GM19395 (cell line): ENCODE measurements around the gene GRK5.

ENCODE experiments used
- ATAC-seq: cut with Tn5 transposase; IDR thresholded peaks from one replicate; pipeline ENCODE4 v1.9.1; 2021; ENCODE audit warnings: mild to moderate bottlenecking, moderate library complexity; ENCODE audit not compliant: unreplicated experiment

Gene GRK5

DNA sequence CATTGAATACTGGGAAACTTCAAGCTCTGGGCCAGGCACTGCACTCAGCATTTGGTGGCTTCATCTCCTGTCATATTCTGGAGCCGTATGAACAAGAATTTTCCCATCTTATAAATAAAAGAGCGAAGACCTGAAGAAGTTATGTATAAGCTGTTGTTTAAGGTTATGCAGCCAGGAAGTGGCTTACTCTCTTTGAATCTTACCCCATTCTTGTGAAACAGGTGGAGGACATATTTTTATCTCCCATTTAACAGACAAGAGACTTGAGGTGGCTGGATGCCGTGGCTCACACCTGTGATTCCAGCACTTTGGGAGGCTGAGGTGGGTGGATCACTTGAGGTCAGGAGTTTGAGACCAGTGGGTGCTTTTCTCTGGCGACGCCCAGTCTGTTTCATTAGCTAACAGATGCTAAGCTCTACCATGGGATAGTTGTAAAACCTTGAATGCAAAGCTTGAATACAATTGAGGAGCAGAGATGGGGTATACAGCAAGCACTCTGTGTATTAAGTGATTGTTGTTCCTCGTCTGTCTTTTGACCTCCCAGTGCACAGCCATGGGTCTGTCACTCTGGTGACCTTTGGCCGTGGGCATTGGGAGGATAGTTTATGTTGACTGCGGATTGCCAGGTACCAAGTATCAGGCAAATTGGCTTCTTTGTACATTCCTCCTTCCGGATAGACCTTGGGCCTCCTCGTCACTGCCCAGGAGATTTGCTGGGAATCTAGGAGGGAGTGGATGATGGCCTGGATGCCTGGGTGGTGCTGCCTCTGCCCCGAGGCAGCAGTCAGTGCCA, 85.8 kb downstream of the GRK5 start:
- ATAC-seq: no peak

DNA sequence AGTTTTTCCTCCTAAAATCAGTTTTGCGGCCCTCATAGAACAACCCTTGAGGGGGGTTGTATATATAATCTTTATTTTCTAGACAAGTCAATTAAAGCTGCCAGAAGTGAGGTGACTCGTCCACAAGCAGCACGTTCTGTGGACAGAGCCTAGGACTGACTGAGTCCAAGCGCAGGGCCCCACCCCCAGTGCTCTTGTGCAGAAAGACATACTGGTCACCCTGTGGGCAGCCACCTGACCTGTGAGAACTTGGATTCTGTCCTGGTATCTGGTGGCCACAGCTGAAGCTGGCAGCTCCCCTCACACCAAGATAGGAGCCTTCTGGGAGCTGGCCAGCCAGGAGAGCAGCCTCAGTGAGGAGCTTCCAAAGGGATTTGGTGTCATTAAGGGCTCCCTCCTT, 89.3 kb downstream of the GRK5 start:
- no peak for ATAC-seq

DNA sequence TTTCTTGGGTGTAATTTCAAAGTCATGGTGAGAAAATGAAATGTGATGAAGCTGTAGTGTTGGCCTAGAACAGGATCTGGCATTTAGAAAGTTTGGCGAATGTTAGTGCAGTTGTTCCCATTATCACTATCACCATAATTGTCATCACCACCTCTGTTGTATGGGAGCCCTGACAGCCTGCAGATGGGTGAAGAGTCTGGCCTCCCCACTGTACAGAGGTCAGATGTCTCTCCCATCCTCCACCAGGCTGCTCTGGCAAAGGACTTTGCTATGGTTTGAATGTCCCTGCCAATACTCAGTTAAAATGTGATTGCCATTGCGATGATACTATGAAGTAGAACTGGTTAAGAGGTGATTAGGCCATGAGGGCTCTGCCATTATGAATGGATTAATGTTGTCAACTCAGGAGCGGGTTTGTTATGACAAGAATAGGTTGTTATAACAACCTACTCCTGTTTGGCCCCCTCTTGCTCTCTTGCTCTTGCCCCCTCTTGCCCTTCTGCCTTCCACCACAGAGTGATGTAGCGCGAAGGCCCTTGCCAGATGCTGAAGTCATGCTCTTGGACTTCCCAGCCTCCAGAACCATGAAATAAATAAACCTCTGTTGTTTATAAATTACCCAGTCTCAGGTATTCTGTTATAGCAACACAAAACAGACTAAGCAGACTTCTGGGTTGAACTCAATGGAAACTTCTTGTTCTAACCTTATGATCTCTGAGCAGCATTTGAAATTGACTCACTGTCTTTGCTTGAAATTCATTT, 90.0 kb downstream of the GRK5 start:
- no peak for ATAC-seq

DNA sequence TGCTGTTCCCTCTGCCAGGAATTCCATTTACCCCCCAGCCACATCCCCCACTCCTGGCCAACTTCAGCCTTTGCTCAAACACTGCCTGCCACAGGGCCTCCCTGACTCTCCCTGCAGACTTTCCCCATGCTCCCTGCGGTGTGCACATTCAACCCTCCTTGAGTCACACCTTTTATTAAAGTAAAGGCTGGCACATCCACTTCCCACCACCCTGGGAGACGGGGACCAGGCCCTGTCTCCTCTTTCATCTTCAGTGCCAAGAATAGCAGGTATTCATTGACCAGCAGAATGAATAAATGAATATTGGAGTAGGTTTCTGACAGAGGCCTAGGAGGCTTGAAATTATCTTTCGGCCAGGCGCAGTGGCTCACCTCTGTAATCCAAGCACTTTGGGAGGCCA, 91.4 kb downstream of the GRK5 start:
- ATAC-seq: no peak

DNA sequence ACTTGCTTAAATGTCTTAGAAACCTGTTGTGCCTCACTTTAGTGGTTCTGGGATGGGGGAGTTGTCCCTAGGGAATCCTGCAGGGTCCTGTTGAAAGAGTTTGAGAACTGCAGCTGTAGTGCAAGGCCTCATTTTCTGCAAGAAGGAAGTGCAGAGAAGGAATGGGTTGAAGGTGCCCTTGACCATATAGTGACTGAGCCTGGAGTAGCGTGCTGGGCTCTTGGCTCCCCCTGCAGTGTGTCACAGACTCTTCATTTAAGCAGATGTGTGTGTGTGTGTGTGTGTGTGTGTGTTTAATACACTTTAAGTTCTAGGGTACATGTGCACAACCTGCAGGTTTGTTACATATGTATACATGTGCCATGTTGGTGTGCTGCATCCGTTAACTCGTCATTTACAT, 92.2 kb downstream of the GRK5 start:
- ATAC-seq: no peak

DNA sequence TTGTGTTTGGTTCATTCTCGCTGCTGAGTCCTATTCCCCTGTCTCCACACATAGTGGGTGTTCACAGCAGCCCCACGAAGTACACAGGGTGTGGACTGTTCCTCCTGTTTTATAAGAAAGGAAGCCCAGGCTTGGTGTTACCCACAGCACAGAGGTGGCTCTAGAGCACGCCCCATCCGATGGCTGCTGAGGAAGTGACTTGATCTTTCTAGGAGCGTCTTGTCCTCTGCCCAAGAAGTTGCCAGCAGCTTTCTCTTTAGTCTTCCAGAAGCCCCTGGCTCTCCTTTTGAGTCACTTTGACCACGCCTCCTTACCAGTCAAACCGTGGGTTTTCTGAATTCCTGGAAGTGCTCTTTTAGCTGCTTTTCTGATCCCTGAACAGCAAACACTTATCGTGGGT, 94.0 kb downstream of the GRK5 start:
- ATAC-seq: no peak

DNA sequence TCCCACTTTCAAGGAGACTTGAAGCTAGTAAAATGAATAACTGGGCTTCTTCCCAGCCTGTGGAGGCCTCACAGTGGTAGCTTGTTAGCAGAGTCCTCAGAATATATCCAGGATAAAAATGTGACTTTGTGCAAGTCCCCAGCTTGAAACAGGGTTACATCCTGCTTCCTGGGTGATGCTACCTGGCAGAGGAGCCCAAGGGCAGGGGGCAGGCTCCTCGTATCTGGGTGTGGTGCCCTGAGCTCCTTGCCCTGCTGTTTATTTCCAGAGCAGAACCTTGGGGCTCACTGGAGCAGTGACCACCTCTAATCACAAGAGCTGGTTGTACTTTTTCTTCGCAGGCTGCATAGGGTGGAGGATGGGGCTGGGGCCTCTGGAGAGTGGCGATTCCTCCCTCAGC, 94.8 kb downstream of the GRK5 start:
- ATAC-seq: no peak

DNA sequence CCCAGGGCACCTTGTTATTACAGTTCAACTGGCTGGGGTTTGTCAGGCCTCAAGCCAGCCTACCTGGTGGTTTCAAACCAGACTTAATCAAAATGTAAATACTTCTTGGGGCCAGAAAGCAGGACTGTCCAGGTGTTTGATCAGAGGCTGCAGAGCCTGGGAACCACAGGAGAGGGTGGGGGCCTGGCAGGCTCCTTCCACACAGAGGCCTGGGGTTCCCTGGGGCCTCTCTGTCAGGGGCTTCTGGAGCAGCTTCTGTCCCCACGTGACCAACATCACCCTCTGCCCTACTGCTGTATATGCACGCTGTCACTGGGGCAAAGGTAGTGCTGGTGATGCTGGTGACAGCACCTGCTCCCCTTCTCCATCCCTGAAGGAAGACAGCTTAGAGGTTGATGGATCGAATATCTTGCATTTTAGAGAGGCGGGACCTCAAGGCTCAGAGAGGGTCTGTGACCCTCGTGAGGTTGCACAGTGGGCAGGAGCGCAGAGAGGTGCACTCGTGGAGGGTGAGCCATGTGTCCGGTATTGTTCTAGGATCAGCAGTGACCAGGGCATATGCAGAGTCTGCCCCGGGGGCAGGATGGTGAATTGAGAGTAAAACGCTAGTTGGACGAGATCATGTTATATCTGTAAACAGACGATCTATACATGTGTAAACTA, 95.4 kb downstream of the GRK5 start:
- no peak for ATAC-seq

DNA sequence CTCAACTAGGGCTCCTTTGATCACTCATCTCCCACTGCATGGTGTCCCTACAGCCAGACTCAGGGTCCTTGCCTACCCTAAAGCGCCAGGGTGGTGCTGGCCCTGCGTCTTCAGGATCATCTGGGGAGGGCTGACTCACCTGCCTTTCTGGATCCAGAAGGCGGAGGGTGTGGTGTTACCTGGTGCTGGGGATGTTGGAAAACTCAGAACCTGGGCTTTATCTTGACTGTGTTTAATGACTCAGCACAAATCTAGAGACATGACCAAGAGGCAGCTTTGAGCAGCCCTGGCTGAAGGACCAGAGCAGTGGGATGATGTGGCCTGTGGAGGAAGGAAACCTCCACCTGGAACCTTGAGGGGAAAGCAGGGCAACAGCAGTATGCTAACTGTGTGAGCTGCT, 96.5 kb downstream of the GRK5 start:
- no peak for ATAC-seq

DNA sequence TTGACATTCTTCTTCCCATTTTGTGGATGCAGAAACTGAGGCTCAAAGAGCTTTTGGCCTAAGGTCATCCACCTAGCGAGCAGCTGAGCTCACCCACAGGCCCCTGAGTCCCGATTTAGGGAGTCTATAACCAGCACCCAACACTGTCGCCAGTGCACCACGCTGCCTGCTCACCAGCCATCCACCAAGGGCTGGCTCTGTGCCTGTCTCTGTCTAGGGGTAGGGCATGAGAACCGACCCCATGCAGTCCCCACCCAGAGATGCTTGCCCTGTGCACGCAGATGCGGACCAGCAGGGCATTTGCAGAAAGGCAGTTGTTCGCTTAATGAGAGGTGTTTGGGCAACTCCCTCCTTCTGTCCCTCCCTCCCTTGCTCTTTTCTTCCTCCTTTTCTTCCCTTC, 97.2 kb downstream of the GRK5 start:
- ATAC-seq: no peak

DNA sequence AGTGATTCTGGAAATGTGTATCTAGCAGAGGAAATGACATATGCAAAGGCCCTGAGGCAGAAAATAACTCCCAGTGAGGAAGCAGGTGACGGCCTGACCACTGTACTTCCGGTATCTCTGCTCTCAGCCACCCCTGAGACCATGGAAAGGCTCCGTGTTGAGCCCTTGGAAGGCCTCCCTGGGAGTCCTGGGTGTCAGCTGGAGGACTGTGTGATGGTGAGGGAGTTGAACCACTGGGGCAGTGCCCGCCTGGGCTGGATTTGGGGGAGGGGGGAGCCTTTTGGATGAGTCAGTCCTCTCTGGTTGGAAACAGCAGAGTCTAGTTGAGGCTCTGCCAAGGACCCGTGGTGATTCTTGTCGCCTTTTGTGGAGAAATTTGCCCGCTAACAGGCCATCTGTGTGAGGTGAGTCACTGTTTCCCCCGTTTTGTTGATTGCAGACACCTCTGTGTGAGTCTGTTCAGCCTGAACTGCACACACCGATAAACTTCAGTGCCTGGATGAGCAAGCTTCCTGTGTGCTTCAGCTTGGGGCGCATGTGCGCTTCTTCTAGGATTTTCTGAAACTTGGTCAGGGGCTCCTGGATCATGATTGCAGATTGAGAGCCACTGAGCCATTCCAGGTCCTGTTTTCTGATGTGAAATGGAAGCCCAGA, 98.6 kb downstream of the GRK5 start:
- ATAC-seq: peak; percentile 57

DNA sequence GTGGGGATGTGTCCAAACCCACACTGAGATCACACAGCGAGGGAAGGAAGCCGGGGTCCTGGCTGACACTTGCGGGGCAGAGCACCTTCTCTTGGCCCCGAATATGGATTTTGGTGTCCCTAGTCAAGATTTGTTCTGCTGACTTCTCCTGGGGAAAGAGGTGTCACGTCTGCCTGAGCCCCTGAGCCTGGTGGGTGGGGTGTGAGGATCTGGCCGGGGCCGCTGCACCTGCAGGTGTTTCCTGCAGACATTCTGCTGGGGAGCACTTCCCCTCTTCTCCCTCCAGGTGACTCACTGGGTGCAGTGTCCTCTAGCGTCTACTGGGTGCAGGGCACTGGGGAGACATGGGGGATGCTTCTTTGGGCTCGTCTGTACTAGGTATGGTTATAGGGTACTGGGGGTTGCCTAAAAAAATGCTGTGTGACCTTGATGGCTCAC, 99.2 kb downstream of the GRK5 start:
- peak; percentile 78 for ATAC-seq

DNA sequence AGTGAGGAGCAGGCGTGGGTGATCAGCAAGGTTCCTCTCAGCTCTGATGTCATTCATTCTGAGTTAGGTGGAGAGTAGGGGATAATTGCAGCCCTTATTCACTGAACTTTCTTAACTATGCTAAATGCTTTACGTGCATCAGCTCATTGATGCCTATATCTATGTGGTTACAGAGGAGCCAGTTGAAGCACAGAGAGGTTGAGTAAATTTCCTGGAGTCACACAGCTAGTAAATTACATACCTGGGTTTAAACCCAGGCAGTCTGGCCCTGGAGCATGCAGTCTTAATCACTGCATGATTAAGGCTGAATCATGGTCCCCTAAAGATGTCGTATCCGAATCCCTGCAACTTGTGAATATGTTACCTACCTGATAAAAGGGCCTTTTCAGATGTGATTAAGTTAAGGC, 99.6 kb downstream of the GRK5 start:
- no peak for ATAC-seq

DNA sequence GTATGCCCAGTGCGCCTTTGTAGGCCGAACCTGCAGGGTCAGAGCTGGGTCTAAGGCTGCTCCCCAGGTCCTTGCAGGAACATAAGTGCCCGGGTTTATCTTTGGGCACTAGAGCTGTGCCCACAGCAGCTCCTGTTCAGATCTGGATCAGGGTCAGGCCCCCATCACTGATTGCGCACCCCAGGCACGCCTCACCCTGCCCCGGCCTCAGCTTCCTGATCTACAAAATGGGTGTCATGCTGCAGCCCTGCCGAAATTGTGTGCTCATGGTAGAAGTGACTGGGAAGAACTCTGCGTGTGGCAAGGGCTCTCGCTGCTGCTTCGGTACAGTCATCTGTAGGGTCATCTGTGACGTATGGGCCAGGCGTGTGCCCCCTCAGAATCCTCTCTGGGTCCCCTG, 100.7 kb downstream of the GRK5 start:
- ATAC-seq: no peak

DNA sequence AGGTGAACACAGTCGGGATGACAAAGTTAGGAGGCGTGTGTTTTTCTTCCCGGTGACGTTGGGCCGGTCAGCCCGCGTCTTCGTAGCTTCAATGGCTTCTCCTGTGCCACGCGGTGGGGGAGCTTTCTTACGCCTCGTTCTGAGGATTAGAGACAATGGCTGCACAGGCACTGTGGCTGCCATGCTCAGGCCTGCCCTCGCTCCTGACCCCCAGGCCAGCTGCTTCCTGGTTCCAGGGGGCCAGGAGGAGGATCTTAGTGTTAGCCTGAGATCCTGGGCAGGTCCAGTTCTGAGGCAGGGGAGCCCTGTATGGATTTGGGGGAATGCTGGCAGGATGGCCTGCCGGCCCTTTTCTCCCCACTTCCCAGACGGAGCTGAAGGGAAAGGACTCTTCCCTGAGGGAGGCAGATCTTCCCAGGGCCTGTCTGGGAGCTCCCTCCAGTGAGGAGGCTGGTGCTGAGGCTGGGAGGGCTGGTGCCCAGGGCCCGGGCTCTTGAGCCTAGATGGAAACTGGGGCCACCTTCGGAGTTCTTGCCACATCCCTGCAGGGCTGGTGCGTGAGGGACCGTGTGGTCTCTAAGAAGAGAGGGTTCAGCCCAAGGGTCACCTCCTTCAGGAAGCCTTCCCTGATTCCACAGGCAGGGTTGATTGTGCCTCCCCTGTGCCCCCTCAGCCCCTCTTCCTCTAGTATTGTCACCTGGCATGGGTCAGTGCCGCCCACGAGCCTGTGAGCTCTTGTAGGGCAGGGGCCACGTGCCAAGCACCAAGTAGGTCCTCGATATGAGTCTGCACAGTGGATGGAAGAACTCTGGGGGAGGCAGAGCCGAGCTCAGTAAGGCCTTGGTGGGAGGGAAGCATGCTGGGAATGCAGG, 101.4 kb downstream of the GRK5 start:
- ATAC-seq: no peak

DNA sequence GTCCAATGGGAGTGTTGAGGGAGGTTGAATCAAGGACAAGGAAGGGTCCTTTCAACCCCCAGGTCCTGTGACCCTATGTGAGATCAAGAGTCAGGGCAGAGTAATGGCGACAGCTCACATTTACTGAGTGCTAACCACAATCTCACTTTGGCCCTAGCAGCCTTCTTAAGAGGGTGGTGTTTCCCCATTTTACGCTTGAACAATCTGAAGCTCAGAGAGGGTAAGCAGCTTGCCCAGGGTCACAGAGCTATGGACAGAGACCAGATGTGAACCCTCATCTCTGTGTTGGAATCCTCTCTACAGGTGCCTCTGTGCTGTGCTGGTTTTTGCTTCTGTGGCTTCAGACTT, 102.0 kb downstream of the GRK5 start:
- ATAC-seq: peak; percentile 22

DNA sequence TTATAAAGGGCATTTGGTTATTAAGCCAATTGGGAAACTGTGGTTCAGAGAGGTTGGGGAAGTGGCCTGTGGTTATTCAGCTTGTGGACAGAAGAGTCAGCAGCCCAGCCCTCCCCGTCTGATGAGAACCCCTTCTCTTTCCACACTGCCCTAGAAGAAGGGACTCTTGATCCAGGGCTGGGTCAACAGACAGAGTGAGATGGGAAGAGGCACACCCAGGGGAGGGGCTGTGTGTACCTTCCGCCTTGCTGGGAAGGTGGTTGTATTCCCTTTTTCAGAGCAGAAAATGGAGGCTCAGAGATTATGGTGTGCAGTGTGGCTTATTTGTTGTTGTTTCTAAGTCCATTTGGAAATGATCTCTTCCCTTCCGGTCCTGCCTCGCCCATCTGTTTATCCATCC, 103.4 kb downstream of the GRK5 start:
- ATAC-seq: no peak

DNA sequence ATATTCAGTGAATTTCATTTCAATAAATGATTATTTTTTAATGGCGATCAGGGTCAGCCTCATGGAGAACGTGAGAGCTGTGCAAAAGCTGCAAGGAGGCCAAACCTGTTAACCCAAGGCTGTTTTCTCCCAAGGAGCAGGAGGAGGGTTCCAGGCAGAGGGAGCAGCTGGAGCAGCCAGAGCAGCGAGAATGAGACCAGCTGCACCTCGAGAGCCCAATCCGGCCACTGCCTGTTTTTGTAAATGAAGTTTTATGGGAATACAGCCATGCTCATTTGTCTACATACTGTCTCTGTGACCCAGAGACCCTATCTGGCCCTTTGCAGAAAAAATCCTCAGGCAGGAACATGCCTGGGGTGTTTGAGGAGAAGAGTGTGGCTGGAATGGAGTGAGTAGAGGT, 104.9 kb downstream of the GRK5 start:
- no peak for ATAC-seq

DNA sequence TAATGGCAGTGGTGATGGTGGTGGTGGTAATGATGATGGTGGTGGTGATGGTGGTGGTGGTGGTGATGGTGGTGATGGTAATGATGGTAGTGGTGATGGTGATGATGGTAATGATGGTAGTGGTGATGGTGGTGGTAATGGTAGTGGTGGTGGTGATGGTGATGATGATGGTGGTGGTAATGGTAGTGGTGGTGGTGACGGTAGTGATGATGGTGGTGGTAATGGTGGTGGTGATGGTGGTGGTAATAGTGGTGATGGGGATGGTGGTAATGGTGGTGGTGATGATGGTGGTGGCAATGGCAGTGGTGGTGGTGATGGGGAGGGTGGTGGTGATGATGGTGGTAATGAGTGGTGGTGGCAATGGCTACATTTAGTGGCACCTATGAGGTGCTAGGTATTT, 105.7 kb downstream of the GRK5 start:
- ATAC-seq: no peak

DNA sequence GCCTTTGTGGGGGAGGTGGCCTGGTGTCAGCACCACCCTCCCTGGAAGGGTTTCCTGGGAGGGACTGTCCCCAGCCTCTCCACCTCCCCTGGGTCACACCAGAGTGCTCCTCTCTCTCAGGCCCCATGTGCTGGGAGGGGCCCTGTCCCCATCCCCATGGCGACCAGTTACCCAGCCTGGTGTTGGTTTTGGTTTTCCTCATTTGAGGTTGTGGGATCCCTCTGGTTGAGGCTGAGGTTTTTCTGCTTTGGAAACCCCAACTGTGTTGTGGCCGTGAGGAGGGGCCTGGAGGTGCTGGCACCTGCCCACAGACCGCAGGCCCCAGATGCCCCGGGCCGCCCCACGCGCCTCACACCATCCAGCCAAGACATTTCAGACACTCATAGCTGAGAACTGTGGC, 106.3 kb downstream of the GRK5 start:
- ATAC-seq: peak; percentile 69

DNA sequence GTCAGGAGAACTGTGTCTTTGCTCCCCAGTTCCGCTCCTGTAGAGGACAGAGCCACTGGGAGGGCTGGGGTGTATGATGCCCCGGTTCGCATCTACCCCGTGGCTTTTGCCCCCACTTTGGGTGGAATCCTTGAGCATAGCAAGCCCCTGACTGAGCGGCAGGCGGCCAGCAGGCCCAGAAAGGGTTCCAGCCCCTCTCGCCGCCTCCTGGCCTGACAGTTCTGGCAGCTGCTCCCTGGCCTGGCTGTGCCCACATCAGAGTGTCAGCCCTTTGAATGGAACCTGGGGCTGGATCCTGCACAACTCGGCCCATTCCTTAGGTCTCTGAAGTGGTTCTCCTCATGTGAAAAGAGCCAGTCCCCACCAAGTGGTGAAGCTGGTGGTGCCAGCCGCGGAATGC, 106.7 kb downstream of the GRK5 start:
- no peak for ATAC-seq
